Neural progenitor cell (in vitro differentiated cells): Measurements from ENCODE around the gene RNPEPL1. TPM values are rescaled to one million over a fixed set of nuclear protein-coding genes. Genes with fewer than 3 reads are reported as not detected.

ENCODE experiments used
- DNase-seq: peaks from one replicate; pipeline ENCODE4 v3.0.0-alpha.2; 2016; ENCODE audit warnings: low spot score
- H2AFZ ChIP-seq: fragments of 200-600 bp; sonication (generic); replicated peaks from 2 replicates; pipeline ENCODE4 v1.6.1; 2016; ENCODE audit warnings: antibody characterized with exemption
- H3F3A ChIP-seq: fragments of 200-600 bp; sonication (generic); 2 replicates; pipeline ENCODE4 v1.6.1; 2016; ENCODE audit warnings: antibody characterized with exemption, low read depth
- H3K27ac ChIP-seq: fragments of 200-600 bp; sonication (generic); 2 replicates; pipeline ENCODE4 v1.5.1; 2016; ENCODE audit warnings: mild to moderate bottlenecking
- H3K27me3 ChIP-seq: fragments of 200-600 bp; sonication (generic); 2 replicates; pipeline ENCODE4 v1.6.1; 2016; ENCODE audit warnings: mild to moderate bottlenecking, moderate library complexity
- H3K36me3 ChIP-seq: fragments of 200-600 bp; sonication (generic); 2 replicates; pipeline ENCODE4 v1.5.1; 2016
- H3K4me1 ChIP-seq: fragments of 200-600 bp; sonication (generic); 2 replicates; pipeline ENCODE4 v1.6.1; 2016; ENCODE audit warnings: mixed run types
- H3K4me2 ChIP-seq: fragments of 200-600 bp; sonication (generic); 2 replicates; pipeline ENCODE4 v1.6.1; 2016
- H3K4me3 ChIP-seq: fragments of 200-600 bp; sonication (generic); 2 replicates; pipeline ENCODE4 v1.5.1; 2016
- H3K79me2 ChIP-seq: fragments of 200-600 bp; sonication (generic); 2 replicates; pipeline ENCODE4 v1.6.1; 2016; ENCODE audit warnings: low read depth
- H3K9ac ChIP-seq: fragments of 200-600 bp; sonication (generic); 2 replicates; pipeline ENCODE4 v1.6.1; 2016
- H3K9me3 ChIP-seq: fragments of 200-600 bp; sonication (generic); 2 replicates; pipeline ENCODE4 v1.5.1; 2016; ENCODE audit warnings: low read depth
- H4K20me1 ChIP-seq: fragments of 200-600 bp; sonication (generic); 2 replicates; pipeline ENCODE4 v1.6.1; 2016; ENCODE audit warnings: low read depth
- H3K27ac Mint-ChIP-seq: 3 replicates; pipeline ENCODE4 v1.8.0; 2021; ENCODE audit warnings: mixed read lengths
- H3K27me3 Mint-ChIP-seq: 2 replicates; pipeline ENCODE4 v1.8.0; 2022; ENCODE audit warnings: low read depth, mild to moderate bottlenecking, inconsistent platforms, moderate library complexity, mixed read lengths; ENCODE audit not compliant: insufficient read depth
- H3K36me3 Mint-ChIP-seq: 3 replicates; pipeline ENCODE4 v1.8.0; 2021; ENCODE audit warnings: mixed read lengths
- H3K4me1 Mint-ChIP-seq: 3 replicates; pipeline ENCODE4 v1.8.0; 2021; ENCODE audit warnings: mixed read lengths
- H3K4me3 Mint-ChIP-seq: 3 replicates; pipeline ENCODE4 v1.8.0; 2021; ENCODE audit warnings: mild to moderate bottlenecking, moderate library complexity, mixed read lengths
- H3K9me3 Mint-ChIP-seq: 3 replicates; pipeline ENCODE4 v1.8.0; 2020; ENCODE audit warnings: mixed read lengths
- EZH2 ChIP-seq: fragments of 200-600 bp; sonication (generic); IDR thresholded peaks from 2 replicates; pipeline ENCODE4 v1.6.1; 2017; ENCODE audit warnings: antibody characterized with exemption, mild to moderate bottlenecking, moderate library complexity
- EZH2phosphoT487 ChIP-seq: fragments of 200-600 bp; sonication (generic); IDR thresholded peaks from 2 replicates; pipeline ENCODE4 v1.6.1; 2017; ENCODE audit warnings: antibody characterized with exemption
- total RNA-seq: library from RNA; depleted of rRNA; stranded (reverse); fragments of >200 nt; gene quantifications from 2 replicates; pipeline ENCODE4 v1.2.3, GENCODE V29; 2015; ENCODE audit warnings: low replicate concordance
- TF ChIP-seq, protein P1 (sequence below): fragments of 200-600 bp; sonication (generic); IDR thresholded peaks from 2 replicates; pipeline ENCODE4 v1.5.1; 2017; ENCODE audit warnings: antibody characterized with exemption, mild to moderate bottlenecking

RNPEPL1 gene
- total RNA-seq, 1 donor from 2014 or later, result 2.7 TPM

DNA sequence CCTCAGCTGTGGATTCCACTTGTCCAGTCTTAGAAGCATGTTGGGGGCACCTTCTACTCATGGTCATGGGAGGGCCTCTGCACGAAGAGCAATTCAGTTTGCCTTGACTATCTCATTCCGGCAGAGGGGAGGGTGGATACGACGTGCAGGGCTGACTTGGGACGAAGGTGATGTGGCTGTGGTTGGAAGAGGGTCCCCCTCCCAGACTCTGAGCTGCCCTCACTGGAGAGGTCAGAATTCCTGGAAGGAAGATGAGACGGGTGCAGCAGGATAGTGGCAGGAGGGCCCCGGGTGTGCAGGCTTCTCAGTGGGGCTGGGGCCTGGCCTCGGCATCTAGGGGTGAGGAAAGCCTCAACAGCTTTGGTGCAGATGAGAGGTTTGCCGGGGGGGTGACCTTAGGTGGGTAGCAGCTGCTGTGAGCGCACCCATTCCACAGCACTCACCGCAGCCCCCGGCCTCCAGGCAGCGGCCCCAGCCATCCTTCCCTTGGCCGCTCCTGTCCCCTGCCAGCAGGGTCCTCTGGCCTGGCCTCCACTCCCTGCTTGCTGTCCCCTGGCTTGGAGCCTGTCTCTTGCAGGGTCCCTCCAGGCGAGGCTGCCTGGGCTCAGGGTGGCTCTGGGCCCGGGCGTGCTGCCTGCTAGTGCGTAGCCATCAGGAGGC, 3.2 kb downstream of the RNPEPL1 start:
- Mint-ChIP-seq H3K4me3 (peak overlapping the region; percentile 6), H3K9me3 (no peaks in the 10 kb centered on the region), H3K4me1 (peaks cover 6% of the 10 kb centered on the region), H3K36me3 (no peaks in the 10 kb centered on the region), H3K27ac (no peak overlapping the region), H3K27me3 (peaks cover 10% of the 10 kb centered on the region)
- DNase-seq, result no peak
- H3K9me3 ChIP-seq, result no peaks in the 10 kb centered on the region
- TF ChIP-seq, protein P1, sequence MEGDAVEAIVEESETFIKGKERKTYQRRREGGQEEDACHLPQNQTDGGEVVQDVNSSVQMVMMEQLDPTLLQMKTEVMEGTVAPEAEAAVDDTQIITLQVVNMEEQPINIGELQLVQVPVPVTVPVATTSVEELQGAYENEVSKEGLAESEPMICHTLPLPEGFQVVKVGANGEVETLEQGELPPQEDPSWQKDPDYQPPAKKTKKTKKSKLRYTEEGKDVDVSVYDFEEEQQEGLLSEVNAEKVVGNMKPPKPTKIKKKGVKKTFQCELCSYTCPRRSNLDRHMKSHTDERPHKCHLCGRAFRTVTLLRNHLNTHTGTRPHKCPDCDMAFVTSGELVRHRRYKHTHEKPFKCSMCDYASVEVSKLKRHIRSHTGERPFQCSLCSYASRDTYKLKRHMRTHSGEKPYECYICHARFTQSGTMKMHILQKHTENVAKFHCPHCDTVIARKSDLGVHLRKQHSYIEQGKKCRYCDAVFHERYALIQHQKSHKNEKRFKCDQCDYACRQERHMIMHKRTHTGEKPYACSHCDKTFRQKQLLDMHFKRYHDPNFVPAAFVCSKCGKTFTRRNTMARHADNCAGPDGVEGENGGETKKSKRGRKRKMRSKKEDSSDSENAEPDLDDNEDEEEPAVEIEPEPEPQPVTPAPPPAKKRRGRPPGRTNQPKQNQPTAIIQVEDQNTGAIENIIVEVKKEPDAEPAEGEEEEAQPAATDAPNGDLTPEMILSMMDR, result no peak
- H3F3A ChIP-seq, result peaks cover 14% of the 10 kb centered on the region
- H4K20me1 ChIP-seq, result peaks cover 17% of the 10 kb centered on the region
- no peaks in the 10 kb centered on the region for H3K79me2 ChIP-seq
- H3K4me3 ChIP-seq, result no peak overlapping the region
- H3K9ac ChIP-seq, result no peak overlapping the region
- no peak overlapping the region for H3K27ac ChIP-seq
- H2AFZ ChIP-seq, result no peak overlapping the region
- H3K4me1 ChIP-seq, result peaks cover 6% of the 10 kb centered on the region
- H3K27me3 ChIP-seq, result peaks cover 38% of the 10 kb centered on the region
- H3K4me2 ChIP-seq, result no peak overlapping the region
- no peaks in the 10 kb centered on the region for H3K36me3 ChIP-seq

- Histone ChIP-seq H3K36me3 (no peaks in the 10 kb centered on the region), H3K9ac (no peak overlapping the region), H3K4me2 (no peak overlapping the region), H3K27ac (no peak overlapping the region), H3K4me1 (no peaks in the 10 kb centered on the region), H3K4me3 (no peak overlapping the region), H3F3A (peaks cover 6% of the 10 kb centered on the region), H3K27me3 (peaks cover 29% of the 10 kb centered on the region), H3K9me3 (no peaks in the 10 kb centered on the region), H4K20me1 (peaks cover 19% of the 10 kb centered on the region), H3K79me2 (no peaks in the 10 kb centered on the region), H2AFZ (no peak overlapping the region)
- H3K27ac Mint-ChIP-seq, result no peak overlapping the region
- H3K9me3 Mint-ChIP-seq, result no peaks in the 10 kb centered on the region
- H3K4me3 Mint-ChIP-seq, result no peak overlapping the region
- H3K27me3 Mint-ChIP-seq, result peaks cover 6% of the 10 kb centered on the region
- no peak for TF ChIP-seq EZH2
- TF ChIP-seq, protein P1, result no peak
- no peak for TF ChIP-seq EZH2phosphoT487
- peaks cover 3% of the 10 kb centered on the region for H3K4me1 Mint-ChIP-seq
- no peaks in the 10 kb centered on the region for H3K36me3 Mint-ChIP-seq
- DNase-seq, result no peak
These were observed 4.1 kb downstream of the RNPEPL1 start for GRCh38 chr2:240572141-240573031.

GRCh38 chr2:240573071-240573515, 4.8 kb downstream of the RNPEPL1 start:
- no peaks in the 10 kb centered on the region for H3K36me3 ChIP-seq
- H3K4me1 ChIP-seq, result no peaks in the 10 kb centered on the region
- no peak overlapping the region for H3K9ac ChIP-seq
- TF ChIP-seq EZH2phosphoT487 (no peak), EZH2 (no peak)
- TF ChIP-seq, protein P1, result no peak
- no peak overlapping the region for H3K27ac Mint-ChIP-seq
- no peaks in the 10 kb centered on the region for H3F3A ChIP-seq
- H3K9me3 Mint-ChIP-seq, result no peaks in the 10 kb centered on the region
- peaks cover 25% of the 10 kb centered on the region for H4K20me1 ChIP-seq
- DNase-seq, result no peak
- H3K4me3 ChIP-seq, result no peak overlapping the region
- no peak overlapping the region for H2AFZ ChIP-seq
- no peaks in the 10 kb centered on the region for H3K79me2 ChIP-seq
- peaks cover 2% of the 10 kb centered on the region for H3K27me3 Mint-ChIP-seq
- no peaks in the 10 kb centered on the region for H3K36me3 Mint-ChIP-seq
- H3K4me3 Mint-ChIP-seq, result no peak overlapping the region
- no peak overlapping the region for H3K4me2 ChIP-seq
- H3K9me3 ChIP-seq, result no peaks in the 10 kb centered on the region
- H3K4me1 Mint-ChIP-seq, result no peaks in the 10 kb centered on the region
- H3K27me3 ChIP-seq, result peaks cover 22% of the 10 kb centered on the region
- no peak overlapping the region for H3K27ac ChIP-seq
